ENCODE results near the gene GADD45G. TPM values are rescaled to one million over a fixed set of nuclear protein-coding genes. Genes with fewer than 3 reads are reported as not detected.

Gene GADD45G
- polyA plus RNA-seq, 1 of the 3 experiments (the other 2 are of a cell fraction), result 1.3 TPM

DNA sequence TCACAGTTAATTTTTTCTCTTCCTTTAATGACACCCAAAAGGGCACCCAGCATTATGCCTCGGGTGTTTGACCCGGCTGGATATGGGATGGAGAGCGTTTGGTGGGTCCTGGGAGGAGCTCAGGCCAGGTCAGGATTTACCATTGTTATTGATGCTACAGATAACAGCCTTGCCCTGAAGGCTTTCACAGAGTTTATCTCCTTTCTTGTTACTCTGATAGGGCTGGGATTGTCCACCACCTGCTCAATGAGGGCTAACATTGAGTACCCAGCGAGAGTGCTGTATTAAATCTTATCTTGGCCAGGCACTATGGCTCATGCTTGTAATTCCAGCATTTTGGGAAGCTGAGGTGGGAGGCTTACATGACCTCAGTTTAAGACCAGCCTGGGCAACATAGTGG is 37.2 kb downstream of the GADD45G start:
- POLR2A ChIA-PET, result no interaction called here

DNA sequence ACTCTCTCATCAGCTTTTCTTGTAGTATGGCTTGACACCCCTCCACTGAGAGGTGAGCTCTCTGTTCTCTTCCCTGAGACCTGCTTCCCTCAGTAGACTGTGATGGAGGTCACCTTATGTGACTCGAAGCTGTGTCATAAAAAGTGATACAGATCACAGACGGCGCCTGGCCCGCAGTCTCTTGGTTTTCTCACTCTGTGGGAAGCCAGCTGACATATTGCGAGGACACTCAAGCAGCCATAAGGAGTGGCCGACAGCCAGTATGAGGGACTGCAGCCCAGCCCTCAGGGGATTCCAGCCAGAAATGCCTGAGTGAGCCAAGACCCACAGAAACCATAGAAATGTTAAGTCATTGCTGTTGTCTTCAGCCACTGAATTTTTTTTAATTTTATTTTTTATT is 38.0 kb downstream of the GADD45G start:
- Histone ChIP-seq H3F3A (replicated peaks; ENCODE audit: insufficient read depth) (no peaks in the 10 kb centered on the region), H3K27me3 (ENCODE audit: insufficient read depth) (no peaks in the 10 kb centered on the region), H2AFZ (ENCODE audit: low read depth) (no peak overlapping the region), H4K20me1 (ENCODE audit: insufficient read depth) (no peaks in the 10 kb centered on the region), H3K4me1 (ENCODE audit: control insufficient read depth in 1 of 2, insufficient read depth in 2 of 2, low read depth in 1 of 2, low read length in 1 of 2) (peaks cover 0 to 7% of the 10 kb centered on the region in 2 experiments; a peak in 1 of 4 replicates), H3K79me2 (ENCODE audit: insufficient read depth) (no peaks in the 10 kb centered on the region), H3K4me3 (ENCODE audit: low read depth in 2 of 2, low read length in 1 of 2) (no peak overlapping the region), H3K9ac (no peak overlapping the region), H3K27ac (ENCODE audit: low read depth in 2 of 2, low read length in 1 of 2) (no peak overlapping the region), H3K9me3 (no peaks in the 10 kb centered on the region), H3K4me2 (no peak overlapping the region), H3K9me2 (no peaks in the 10 kb centered on the region), H3K36me3 (replicated peaks in 1 of 2; ENCODE audit: control insufficient read depth in 1 of 2, insufficient read depth in 2 of 2, low read length in 1 of 2) (no peaks in the 10 kb centered on the region)
- ChIA-PET CTCF (no interaction called here), POLR2A (no interaction called here)
- TF ChIP-seq, protein P1, sequence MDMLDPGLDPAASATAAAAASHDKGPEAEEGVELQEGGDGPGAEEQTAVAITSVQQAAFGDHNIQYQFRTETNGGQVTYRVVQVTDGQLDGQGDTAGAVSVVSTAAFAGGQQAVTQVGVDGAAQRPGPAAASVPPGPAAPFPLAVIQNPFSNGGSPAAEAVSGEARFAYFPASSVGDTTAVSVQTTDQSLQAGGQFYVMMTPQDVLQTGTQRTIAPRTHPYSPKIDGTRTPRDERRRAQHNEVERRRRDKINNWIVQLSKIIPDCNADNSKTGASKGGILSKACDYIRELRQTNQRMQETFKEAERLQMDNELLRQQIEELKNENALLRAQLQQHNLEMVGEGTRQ (IDR thresholded peaks at IDR 0.05; ENCODE audit: borderline replicate concordance, low read depth, low read length), result no peak
- TF ChIP-seq SMC3 (IDR thresholded peaks at IDR 0.05; ENCODE audit: low read depth, low read length) (no peak), FOXJ3 (CRISPR knock-in tag; IDR thresholded peaks at IDR 0.05) (no peak), EP300 (IDR thresholded peaks at IDR 0.05; ENCODE audit: borderline replicate concordance in 1 of 2, low read depth in 1 of 2, low read length in 1 of 2) (no peak), CHD2 (IDR thresholded peaks at IDR 0.05; ENCODE audit: low read length, partially characterized antibody) (no peak), YY1 (IDR thresholded peaks at IDR 0.05; ENCODE audit: low read depth) (no peak), POLR2AphosphoS5 (IDR thresholded peaks at IDR 0.05; ENCODE audit: low read depth, low read length) (no peak), RXRA (IDR thresholded peaks at IDR 0.05; ENCODE audit: borderline replicate concordance, low read depth) (no peak), RCOR1 (IDR thresholded peaks at IDR 0.05; ENCODE audit: low read length) (no peak), RAD21 (IDR thresholded peaks at IDR 0.05; ENCODE audit: low read length) (no peak), RFX5 (IDR thresholded peaks at IDR 0.05; ENCODE audit: low read length) (no peak), NFIC (IDR thresholded peaks at IDR 0.05; ENCODE audit: borderline replicate concordance) (no peak), GABPA (IDR thresholded peaks at IDR 0.05; ENCODE audit: low read depth) (no peak), NRF1 (IDR thresholded peaks at IDR 0.05; ENCODE audit: low read depth, low read length) (no peak), MXI1 (IDR thresholded peaks at IDR 0.05; ENCODE audit: low read depth, low read length) (no peak), FOSL2 (IDR thresholded peaks at IDR 0.05; ENCODE audit: borderline replicate concordance, low read depth) (no peak), FOXM1 (IDR thresholded peaks at IDR 0.05; ENCODE audit: low read depth) (no peak)
- TF ChIP-seq, protein P2, sequence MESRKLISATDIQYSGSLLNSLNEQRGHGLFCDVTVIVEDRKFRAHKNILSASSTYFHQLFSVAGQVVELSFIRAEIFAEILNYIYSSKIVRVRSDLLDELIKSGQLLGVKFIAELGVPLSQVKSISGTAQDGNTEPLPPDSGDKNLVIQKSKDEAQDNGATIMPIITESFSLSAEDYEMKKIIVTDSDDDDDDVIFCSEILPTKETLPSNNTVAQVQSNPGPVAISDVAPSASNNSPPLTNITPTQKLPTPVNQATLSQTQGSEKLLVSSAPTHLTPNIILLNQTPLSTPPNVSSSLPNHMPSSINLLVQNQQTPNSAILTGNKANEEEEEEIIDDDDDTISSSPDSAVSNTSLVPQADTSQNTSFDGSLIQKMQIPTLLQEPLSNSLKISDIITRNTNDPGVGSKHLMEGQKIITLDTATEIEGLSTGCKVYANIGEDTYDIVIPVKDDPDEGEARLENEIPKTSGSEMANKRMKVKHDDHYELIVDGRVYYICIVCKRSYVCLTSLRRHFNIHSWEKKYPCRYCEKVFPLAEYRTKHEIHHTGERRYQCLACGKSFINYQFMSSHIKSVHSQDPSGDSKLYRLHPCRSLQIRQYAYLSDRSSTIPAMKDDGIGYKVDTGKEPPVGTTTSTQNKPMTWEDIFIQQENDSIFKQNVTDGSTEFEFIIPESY (IDR thresholded peaks at IDR 0.05; ENCODE audit: borderline replicate concordance, low read depth), result no peak
- TF ChIP-seq, protein P3, sequence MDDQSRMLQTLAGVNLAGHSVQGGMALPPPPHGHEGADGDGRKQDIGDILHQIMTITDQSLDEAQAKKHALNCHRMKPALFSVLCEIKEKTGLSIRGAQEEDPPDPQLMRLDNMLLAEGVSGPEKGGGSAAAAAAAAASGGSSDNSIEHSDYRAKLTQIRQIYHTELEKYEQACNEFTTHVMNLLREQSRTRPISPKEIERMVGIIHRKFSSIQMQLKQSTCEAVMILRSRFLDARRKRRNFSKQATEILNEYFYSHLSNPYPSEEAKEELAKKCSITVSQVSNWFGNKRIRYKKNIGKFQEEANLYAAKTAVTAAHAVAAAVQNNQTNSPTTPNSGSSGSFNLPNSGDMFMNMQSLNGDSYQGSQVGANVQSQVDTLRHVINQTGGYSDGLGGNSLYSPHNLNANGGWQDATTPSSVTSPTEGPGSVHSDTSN (IDR thresholded peaks at IDR 0.05), result no peak
- TF ChIP-seq, protein P4, sequence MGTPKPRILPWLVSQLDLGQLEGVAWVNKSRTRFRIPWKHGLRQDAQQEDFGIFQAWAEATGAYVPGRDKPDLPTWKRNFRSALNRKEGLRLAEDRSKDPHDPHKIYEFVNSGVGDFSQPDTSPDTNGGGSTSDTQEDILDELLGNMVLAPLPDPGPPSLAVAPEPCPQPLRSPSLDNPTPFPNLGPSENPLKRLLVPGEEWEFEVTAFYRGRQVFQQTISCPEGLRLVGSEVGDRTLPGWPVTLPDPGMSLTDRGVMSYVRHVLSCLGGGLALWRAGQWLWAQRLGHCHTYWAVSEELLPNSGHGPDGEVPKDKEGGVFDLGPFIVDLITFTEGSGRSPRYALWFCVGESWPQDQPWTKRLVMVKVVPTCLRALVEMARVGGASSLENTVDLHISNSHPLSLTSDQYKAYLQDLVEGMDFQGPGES (IDR thresholded peaks at IDR 0.05; ENCODE audit: low read depth, low read length), result no peak
- WGBS (ENCODE audit: low lambda C conversion rate), result 29% methylated on average over 6 of the region's 6 CpGs
- no peak for DNase-seq

More for the DNA sequence above, 37.2 kb downstream of the GADD45G start:
- Histone ChIP-seq H2AFZ (ENCODE audit: low read depth) (no peak overlapping the region), H3K4me3 (ENCODE audit: low read depth in 2 of 2, low read length in 1 of 2) (no peak overlapping the region), H3K4me2 (no peak overlapping the region), H4K20me1 (ENCODE audit: insufficient read depth) (no peaks in the 10 kb centered on the region), H3K79me2 (ENCODE audit: insufficient read depth) (no peaks in the 10 kb centered on the region), H3K36me3 (replicated peaks in 1 of 2; ENCODE audit: control insufficient read depth in 1 of 2, insufficient read depth in 2 of 2, low read length in 1 of 2) (no peaks in the 10 kb centered on the region), H3K9ac (no peak overlapping the region), H3F3A (replicated peaks; ENCODE audit: insufficient read depth) (no peaks in the 10 kb centered on the region), H3K9me2 (no peaks in the 10 kb centered on the region), H3K4me1 (ENCODE audit: control insufficient read depth in 1 of 2, insufficient read depth in 2 of 2, low read depth in 1 of 2, low read length in 1 of 2) (peaks cover 0 to 6% of the 10 kb centered on the region in 2 experiments; a peak in 1 of 4 replicates), H3K9me3 (no peaks in the 10 kb centered on the region), H3K27ac (ENCODE audit: low read depth in 2 of 2, low read length in 1 of 2) (no peak overlapping the region), H3K27me3 (ENCODE audit: insufficient read depth) (no peaks in the 10 kb centered on the region)
- CTCF ChIA-PET, result no interaction called here
- DNase-seq, result no peak
- TF ChIP-seq GATA2 (CRISPR knock-in tag; IDR thresholded peaks at IDR 0.05) (peak; percentile 30; the same call in 1 of the 2 replicates), RCOR1 (IDR thresholded peaks at IDR 0.05; ENCODE audit: low read length) (no peak), TCF12 (IDR thresholded peaks at IDR 0.05) (no peak)
- 22% methylated on average over 3 of the region's 4 CpGs for WGBS (ENCODE audit: low lambda C conversion rate)
